Hepatocyte (in vitro differentiated cells): ENCODE results near the gene HOXD8.

Source experiments
- CTCF ChIP-seq: fragments of 200-600 bp; sonication (generic); IDR thresholded peaks from 2 replicates; pipeline ENCODE4 v1.5.1; 2016; ENCODE audit warnings: antibody characterized with exemption, mild to moderate bottlenecking; ENCODE audit not compliant: poor library complexity
- EZH2 ChIP-seq: fragments of 200-600 bp; sonication (generic); IDR thresholded peaks from 2 replicates; pipeline ENCODE4 v1.6.1; 2016; ENCODE audit warnings: antibody characterized with exemption, mild to moderate bottlenecking, borderline replicate concordance

DNA sequence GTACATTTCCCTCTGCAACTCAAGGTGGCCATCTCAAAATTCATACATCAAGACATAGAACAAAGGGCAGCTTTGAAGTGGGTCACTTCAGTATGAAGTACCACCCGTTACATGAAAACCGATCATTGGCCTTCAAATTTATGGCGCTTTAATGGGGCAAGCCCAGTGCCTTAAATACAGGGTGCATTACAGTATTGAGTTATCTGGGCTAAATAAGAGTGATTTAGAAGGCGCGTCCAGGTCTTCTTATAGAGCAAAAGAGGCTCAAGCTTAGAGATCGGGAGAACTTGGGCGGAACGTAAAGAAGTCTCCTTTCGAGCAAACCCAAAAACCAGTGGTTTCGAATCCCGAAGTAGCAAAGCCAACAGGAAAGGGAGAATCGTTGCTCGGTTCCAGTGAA lies 34.7 kb downstream of the HOXD8 start:
- TF ChIP-seq EZH2, result no peak
- TF ChIP-seq CTCF, result no peak
